ENCODE results near the gene CSNK1A1.
"Not testable (repeated sequence)": the region's sequence is repeated elsewhere in the genome, so short reads cannot be mapped to it uniquely, and the experiment has no call there.

CSNK1A1 gene

GRCh38 chr5:149492781-149493180, 58.5 kb downstream of the CSNK1A1 start:
- no peak for FAIRE-seq
- no peak for DNase-seq (ENCODE audit: low spot score)

GRCh38 chr5:149490599-149491485, 60.4 kb downstream of the CSNK1A1 start:
- FAIRE-seq (no peak), DNase-seq (ENCODE audit: low spot score) (no peak)

GRCh38 chr5:149489605-149490037, 61.6 kb downstream of the CSNK1A1 start:
- no peak for DNase-seq (ENCODE audit: low spot score)
- FAIRE-seq = no peak

GRCh38 chr5:149488645-149489306, 62.5 kb downstream of the CSNK1A1 start:
- FAIRE-seq (no peak), DNase-seq (ENCODE audit: low spot score) (no peak)

- no peak for FAIRE-seq
- DNase-seq (ENCODE audit: low spot score) = no peak
Observed at GRCh38 chr5:149487672-149488071, 63.6 kb downstream of the CSNK1A1 start.

GRCh38 chr5:149486726-149487635, 64.3 kb downstream of the CSNK1A1 start:
- FAIRE-seq (no peak), DNase-seq (ENCODE audit: low spot score) (peak; percentile 25)

- DNase-seq (ENCODE audit: low spot score) = peak; percentile 80
Observed at GRCh38 chr5:149485655-149486615, 65.3 kb downstream of the CSNK1A1 start.

GRCh38 chr5:149481485-149481884, 69.8 kb downstream of the CSNK1A1 start:
- no peak for DNase-seq (ENCODE audit: low spot score)

More at GRCh38 chr5:149485655-149486615, 65.3 kb downstream of the CSNK1A1 start:
- FAIRE-seq = no peak

GRCh38 chr5:149478761-149479160, 72.5 kb downstream of the CSNK1A1 start:
- no peak for FAIRE-seq
- no peak for DNase-seq (ENCODE audit: low spot score)

More at GRCh38 chr5:149481485-149481884, 69.8 kb downstream of the CSNK1A1 start:
- FAIRE-seq = no peak

GRCh38 chr5:149475777-149476176, 75.5 kb downstream of the CSNK1A1 start:
- FAIRE-seq (no peak), DNase-seq (ENCODE audit: low spot score) (no peak)

GRCh38 chr5:149474198-149474597, 77.0 kb downstream of the CSNK1A1 start:
- peak; percentile 43 for DNase-seq (ENCODE audit: low spot score)
- no peak for FAIRE-seq

- FAIRE-seq = no peak
Observed at GRCh38 chr5:149473441-149473840, 77.8 kb downstream of the CSNK1A1 start.

GRCh38 chr5:149472399-149472798, 78.8 kb downstream of the CSNK1A1 start:
- DNase-seq (ENCODE audit: low spot score) (no peak), FAIRE-seq (no peak)

More at GRCh38 chr5:149473441-149473840, 77.8 kb downstream of the CSNK1A1 start:
- no peak for DNase-seq (ENCODE audit: low spot score)

- DNase-seq (ENCODE audit: low spot score) (peak; percentile 65), FAIRE-seq (peak; percentile 46)
Observed at GRCh38 chr5:149471406-149472183, 79.6 kb downstream of the CSNK1A1 start.

GRCh38 chr5:149470942-149471341, 80.3 kb downstream of the CSNK1A1 start:
- DNase-seq (ENCODE audit: low spot score) (no peak), FAIRE-seq (no peak)

- FAIRE-seq = no peak
Observed at GRCh38 chr5:149466457-149466972, 84.7 kb downstream of the CSNK1A1 start.

GRCh38 chr5:149464796-149465489, 86.3 kb downstream of the CSNK1A1 start:
- DNase-seq (ENCODE audit: low spot score) = no peak

More at GRCh38 chr5:149466457-149466972, 84.7 kb downstream of the CSNK1A1 start:
- DNase-seq (ENCODE audit: low spot score) = peak; percentile 67

GRCh38 chr5:149461907-149462306, 89.3 kb downstream of the CSNK1A1 start:
- DNase-seq (ENCODE audit: low spot score); FAIRE-seq: not testable (repeated sequence)

More at GRCh38 chr5:149464796-149465489, 86.3 kb downstream of the CSNK1A1 start:
- no peak for FAIRE-seq
